Bronchial epithelial cell (primary cell): Measurements from ENCODE around the gene CALHM5. TPM values are rescaled to one million over a fixed set of nuclear protein-coding genes. Genes with fewer than 3 reads are reported as not detected.
A peak's percentile ranks its signal among the peaks of the same experiment; 100 is the strongest.

Experiments used
- DNase-seq: peaks from one replicate; pipeline ENCODE4 v3.0.0-alpha.2; 2010; ENCODE audit warnings: low read depth
- FAIRE-seq: peaks from 2 replicates; lab custom pipeline; 2011; peaks lifted over from hg19 to GRCh38; lab: Jason Lieb, UNC
- H3K27me3 ChIP-seq: 2 replicates; pipeline ENCODE4 v1.5.1; 2011; ENCODE audit warnings: low read length; ENCODE audit not compliant: control insufficient read depth, insufficient read depth
- H3K36me3 ChIP-seq: 2 replicates; pipeline ENCODE4 v1.5.1; 2011; ENCODE audit warnings: low read length; ENCODE audit not compliant: control insufficient read depth, insufficient read depth
- H3K4me3 ChIP-seq: 2 replicates; pipeline ENCODE4 v1.5.1; 2011; ENCODE audit warnings: mild to moderate bottlenecking, low read depth, low read length, control low read depth
- CTCF ChIP-seq: IDR thresholded peaks from 2 replicates; pipeline ENCODE4 v1.5.1; 2011; ENCODE audit warnings: mild to moderate bottlenecking, moderate library complexity, low read length, control low read depth, inconsistent platforms; ENCODE audit not compliant: insufficient read depth, severe bottlenecking
- total RNA-seq: library from RNA; depleted of rRNA; stranded (reverse); fragments of >200 nt; gene quantifications from 2 replicates; pipeline ENCODE4 v1.2.1, GENCODE V29; 2014

CALHM5 gene
- total RNA-seq = under 0.01 TPM in 1 of 2 replicates, not detected in the other

- DNase-seq = peak; percentile 87
- Histone ChIP-seq H3K4me3 (no peak within 1 kb of the TSS), H3K36me3 (no peaks in the 10 kb centered on the region), H3K27me3 (no peaks in the 10 kb centered on the region)
- TF ChIP-seq CTCF = peak; percentile 54
- FAIRE-seq = no peak
Observed at GRCh38 chr6:116511424-116512110, at the start of gene CALHM5. Gene CALHM5, plus strand, starts transcription at chr6:116511639. Its CDS starts 58 bp downstream, at chr6:116511697.

- FAIRE-seq = no peak
- Histone ChIP-seq H3K36me3 (no peaks in the 10 kb centered on the region), H3K4me3 (peak overlapping the region; percentile 15), H3K27me3 (peaks cover 2% of the 10 kb centered on the region)
- no peak for DNase-seq
- no peak for TF ChIP-seq CTCF
Observed at GRCh38 chr6:116461932-116462885, 49.2 kb upstream of the CALHM5 start.

GRCh38 chr6:116463301-116463700 is 48.1 kb upstream of the CALHM5 start:
- FAIRE-seq (no peak), DNase-seq (no peak)
- TF ChIP-seq CTCF = no peak
- Histone ChIP-seq H3K27me3 (peaks cover 2% of the 10 kb centered on the region), H3K4me3 (no peak overlapping the region), H3K36me3 (no peaks in the 10 kb centered on the region)

GRCh38 chr6:116465246-116465645 is 46.2 kb upstream of the CALHM5 start:
- no peak for TF ChIP-seq CTCF
- FAIRE-seq (no peak), DNase-seq (peak; percentile 12)
- Histone ChIP-seq H3K4me3 (no peak overlapping the region), H3K36me3 (no peaks in the 10 kb centered on the region), H3K27me3 (no peaks in the 10 kb centered on the region)

- TF ChIP-seq CTCF = no peak
- no peak overlapping the region for H3K4me3 ChIP-seq
- no peak for DNase-seq
- H3K36me3 ChIP-seq = no peaks in the 10 kb centered on the region
- H3K27me3 ChIP-seq = no peaks in the 10 kb centered on the region
- no peak for FAIRE-seq
Observed at GRCh38 chr6:116467096-116467495, 44.3 kb upstream of the CALHM5 start.
